Endometrial microvascular endothelial cells (primary cell): ENCODE data around the gene UBP1. TPM values are rescaled to one million over a fixed set of nuclear protein-coding genes. Genes with fewer than 3 reads are reported as not detected.
"Not testable (repeated sequence)": the region's sequence is repeated elsewhere in the genome, so short reads cannot be mapped to it uniquely, and the experiment has no call there.

Experiments used
- in situ Hi-C: cut with HindIII; loops from 2 replicates; pipeline ENCODE4 v1.10.0; 2017; ENCODE audit warnings: low sequenced_read_pairs, low pct_unique_long_range_greater_than_20kb; ENCODE audit errors: inconsistent ontology term
- total RNA-seq: library from RNA; depleted of rRNA; stranded (reverse); fragments of >200 nt; gene quantifications from one replicate; pipeline ENCODE4 v1.2.3, GENCODE V29; 2015; ENCODE audit errors: inconsistent ontology term

UBP1 gene
- total RNA-seq, 1 donor from 2014 or later, result 98.1 TPM

- in situ Hi-C loops, result no loop called here
Observed at GRCh38 chr3:33438881-33439545, 1.2 kb downstream of the UBP1 start.

- in situ Hi-C loops, result no loop called here
Observed at GRCh38 chr3:33438284-33438668, 1.9 kb downstream of the UBP1 start.

- in situ Hi-C loops, result no loop called here
Observed at GRCh38 chr3:33437556-33438283, 2.5 kb downstream of the UBP1 start.

GRCh38 chr3:33433843-33434242 lies 6.4 kb downstream of the UBP1 start:
- in situ Hi-C loops, result no loop called here

GRCh38 chr3:33430571-33430970 lies 9.6 kb downstream of the UBP1 start:
- in situ Hi-C loops, result no loop called here

- in situ Hi-C loops, result no loop called here
Observed at GRCh38 chr3:33430061-33430460, 10.1 kb downstream of the UBP1 start.

- in situ Hi-C loops, result not testable (repeated sequence)
Observed at GRCh38 chr3:33429306-33429705, 10.9 kb downstream of the UBP1 start.

GRCh38 chr3:33428734-33429133 lies 11.5 kb downstream of the UBP1 start:
- in situ Hi-C loops, result no loop called here

- in situ Hi-C loops, result no loop called here
Observed at GRCh38 chr3:33426630-33427317, 13.4 kb downstream of the UBP1 start.

GRCh38 chr3:33426068-33426467 lies 14.1 kb downstream of the UBP1 start:
- in situ Hi-C loops, result no loop called here

GRCh38 chr3:33425453-33425852 lies 14.8 kb downstream of the UBP1 start:
- in situ Hi-C loops, result no loop called here

GRCh38 chr3:33424606-33425452 lies 15.4 kb downstream of the UBP1 start:
- in situ Hi-C loops, result no loop called here

GRCh38 chr3:33420966-33421365 lies 19.2 kb downstream of the UBP1 start:
- in situ Hi-C loops, result no loop called here

- in situ Hi-C loops, result no loop called here
Observed at GRCh38 chr3:33419948-33420347, 20.3 kb downstream of the UBP1 start.

GRCh38 chr3:33417066-33417673 lies 23.0 kb downstream of the UBP1 start:
- in situ Hi-C loops, result no loop called here

- in situ Hi-C loops, result not testable (repeated sequence)
Observed at GRCh38 chr3:33410816-33411215, 29.4 kb downstream of the UBP1 start.

- in situ Hi-C loops, result no loop called here
Observed at GRCh38 chr3:33403756-33404155, 36.4 kb downstream of the UBP1 start.

- in situ Hi-C loops, result no loop called here
Observed at GRCh38 chr3:33402936-33403335, 37.3 kb downstream of the UBP1 start.

- in situ Hi-C loops, result no loop called here
Observed at GRCh38 chr3:33401781-33402180, 38.4 kb downstream of the UBP1 start.
